Frontal cortex (tissue), 4 donors: ENCODE data around the gene PIGZ. TPM values are rescaled to one million over a fixed set of nuclear protein-coding genes. Genes with fewer than 3 reads are reported as not detected.
A peak's percentile ranks its signal among the peaks of the same experiment; 100 is the strongest.

Experiments used
- DNase-seq, 2 donors: peaks; one replicate each; pipeline ENCODE4 v3.0.0; 2012; ENCODE audit warnings: low spot score in 2 of 2
- FAIRE-seq: peaks from 2 replicates; lab custom pipeline; 2012; peaks lifted over from hg19 to GRCh38; lab: Jason Lieb, UNC
- total RNA-seq: library from RNA; depleted of rRNA; stranded (reverse); fragments of >200 nt; gene quantifications from one replicate; pipeline ENCODE4 v1.2.3, GENCODE V29; 2014
- donor health status: control.
- donor health status: control.
- donor health status: control.

Gene PIGZ
- total RNA-seq, 1 donor from 2014 or later = 2.9 TPM

DNA sequence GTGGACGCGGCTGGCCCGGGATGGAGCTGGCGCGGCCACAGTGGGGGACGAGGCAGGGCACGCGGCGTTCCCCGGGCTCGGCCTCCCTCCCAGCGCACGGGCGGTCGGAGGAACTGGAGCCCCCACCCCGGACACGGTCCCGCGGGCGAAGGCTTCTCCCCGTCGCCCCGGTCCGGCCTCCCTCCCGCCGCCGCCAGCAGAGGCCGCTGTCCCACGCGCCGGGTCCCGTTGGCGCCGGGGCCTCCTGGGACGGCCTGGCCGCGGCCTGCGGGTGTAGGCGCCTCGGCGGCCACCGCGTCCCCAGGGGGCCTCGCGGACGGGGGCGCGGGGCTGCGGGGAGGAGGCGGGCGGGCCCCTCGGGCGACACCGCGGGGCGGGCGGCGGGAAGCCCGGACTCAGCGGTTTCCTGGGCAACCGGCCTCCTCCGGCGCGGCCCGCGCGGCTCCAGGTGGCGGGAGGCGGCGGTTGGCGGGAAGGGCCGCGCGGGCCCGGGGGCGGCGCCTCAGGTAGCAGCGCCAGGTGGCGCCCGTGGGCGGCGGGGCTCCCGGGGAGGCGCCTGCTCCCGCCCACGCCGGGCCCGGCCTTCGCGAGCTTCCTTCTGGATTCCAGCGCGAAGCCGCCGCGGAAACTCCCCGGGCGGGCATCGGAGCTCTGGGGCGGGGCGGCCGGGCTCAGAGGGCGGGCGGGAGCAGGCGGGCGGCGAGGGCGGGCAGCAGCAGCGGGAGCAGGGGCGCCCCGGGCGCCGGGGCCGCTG is 34.2 kb upstream of the PIGZ start:
- DNase-seq (peak; percentile 95), FAIRE-seq (no peak)

DNA sequence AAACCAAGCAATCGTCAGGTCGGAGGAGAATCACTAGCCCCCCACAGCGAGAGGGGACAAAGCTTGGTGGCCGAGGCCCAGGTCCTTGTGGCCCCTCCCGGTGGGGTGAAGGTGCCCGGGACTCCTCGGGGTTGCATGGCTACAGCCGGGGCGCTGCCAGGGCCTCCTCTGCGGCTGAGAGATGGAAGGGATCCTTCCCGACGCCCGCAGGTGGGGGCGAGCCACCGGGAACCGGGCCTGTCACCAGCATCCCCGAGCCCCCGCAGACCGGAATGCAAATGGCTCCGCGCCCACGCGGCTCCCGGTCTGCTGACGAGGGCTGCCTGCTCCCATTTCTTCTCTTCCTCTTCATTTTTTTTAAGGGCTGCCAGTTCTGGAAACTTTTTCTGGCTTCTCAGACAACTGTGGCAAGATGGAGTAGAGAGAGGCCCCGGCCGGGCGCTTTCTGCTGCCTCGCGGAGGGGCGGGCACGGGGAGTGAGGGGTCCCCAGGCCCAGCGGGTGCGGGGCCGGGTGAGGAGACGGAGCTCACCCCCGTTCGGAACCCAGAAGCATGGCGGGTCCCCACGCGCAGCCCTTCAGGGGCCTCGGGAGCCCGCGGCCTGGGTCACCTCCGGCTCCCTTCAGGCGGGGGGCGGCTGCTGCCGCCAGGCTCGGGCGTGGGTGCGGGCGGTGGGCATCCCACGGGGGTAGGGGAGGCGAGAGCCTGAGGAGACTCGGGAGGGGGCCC is 33.5 kb upstream of the PIGZ start:
- peak; percentile 53 to 69 for DNase-seq
- FAIRE-seq = no peak

DNA sequence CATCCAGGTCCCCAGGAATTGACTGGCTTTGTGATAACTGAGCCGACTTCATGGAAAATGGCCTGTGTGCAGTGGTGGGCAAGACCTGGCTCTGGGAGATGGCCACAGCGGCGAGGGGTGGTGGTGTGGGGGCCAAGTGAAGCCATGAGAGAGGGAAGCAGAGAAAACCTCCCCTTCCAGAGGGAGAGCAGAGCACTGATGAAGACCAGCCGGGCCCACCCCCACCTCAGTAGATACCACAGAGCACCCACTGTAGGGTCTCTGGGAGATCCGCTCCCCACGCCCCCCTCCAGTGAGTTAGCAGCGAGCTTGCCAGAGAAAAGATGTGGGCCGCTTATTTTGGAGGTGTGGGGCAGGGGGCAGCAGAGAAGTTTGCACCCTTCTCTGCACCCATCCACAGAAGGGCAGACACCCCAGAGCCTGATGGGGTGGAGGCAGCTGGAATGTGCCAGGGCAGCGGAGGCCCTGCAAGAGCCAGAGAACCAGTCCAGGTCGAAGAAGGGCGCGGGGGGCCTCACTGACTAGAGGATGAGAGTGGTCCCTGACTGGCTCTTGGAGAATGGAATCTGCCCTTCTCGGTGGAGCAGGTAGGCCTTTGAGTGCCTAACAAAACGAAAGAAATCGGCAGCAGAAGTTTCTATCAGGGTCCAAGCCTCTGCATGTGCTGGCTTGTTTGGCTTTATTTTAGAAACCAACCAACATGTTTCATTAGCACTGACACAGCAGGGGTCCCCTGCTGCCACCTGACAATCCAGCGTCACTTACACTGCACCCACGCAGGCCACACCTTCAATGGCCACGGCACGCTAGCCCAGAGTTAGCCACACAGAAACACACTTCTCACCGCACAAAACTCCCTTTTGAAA is 32.7 kb upstream of the PIGZ start:
- FAIRE-seq = no peak
- DNase-seq = no peak

- FAIRE-seq = no peak
- no peak for DNase-seq
Measured at GRCh38 chr3:197000211-197000610, 31.6 kb upstream of the PIGZ start.

GRCh38 chr3:196998966-196999760 is 30.5 kb upstream of the PIGZ start:
- DNase-seq (no peak), FAIRE-seq (no peak)

DNA sequence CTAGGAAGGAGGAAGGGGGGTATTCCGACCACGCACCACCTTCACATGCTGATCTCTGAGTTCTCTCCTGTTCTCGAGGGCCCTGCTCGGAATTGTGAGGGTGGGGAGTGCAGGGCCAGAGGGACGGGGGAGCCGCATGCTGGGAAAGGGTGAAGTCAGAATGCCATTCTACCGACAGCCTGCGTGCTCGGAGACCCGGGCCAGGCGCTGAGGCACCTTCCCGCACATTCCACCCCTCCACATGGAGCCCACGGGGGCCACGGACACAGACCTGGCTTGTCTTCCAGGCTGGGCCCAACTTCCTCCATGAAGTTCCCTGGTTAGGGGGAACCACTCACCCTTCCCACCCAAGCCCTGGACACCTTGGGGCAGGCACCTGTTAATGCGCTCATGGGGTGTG is 28.7 kb upstream of the PIGZ start:
- DNase-seq (no peak), FAIRE-seq (no peak)

- DNase-seq = no peak
- no peak for FAIRE-seq
Measured at GRCh38 chr3:196996454-196997265, 28.0 kb upstream of the PIGZ start.

DNA sequence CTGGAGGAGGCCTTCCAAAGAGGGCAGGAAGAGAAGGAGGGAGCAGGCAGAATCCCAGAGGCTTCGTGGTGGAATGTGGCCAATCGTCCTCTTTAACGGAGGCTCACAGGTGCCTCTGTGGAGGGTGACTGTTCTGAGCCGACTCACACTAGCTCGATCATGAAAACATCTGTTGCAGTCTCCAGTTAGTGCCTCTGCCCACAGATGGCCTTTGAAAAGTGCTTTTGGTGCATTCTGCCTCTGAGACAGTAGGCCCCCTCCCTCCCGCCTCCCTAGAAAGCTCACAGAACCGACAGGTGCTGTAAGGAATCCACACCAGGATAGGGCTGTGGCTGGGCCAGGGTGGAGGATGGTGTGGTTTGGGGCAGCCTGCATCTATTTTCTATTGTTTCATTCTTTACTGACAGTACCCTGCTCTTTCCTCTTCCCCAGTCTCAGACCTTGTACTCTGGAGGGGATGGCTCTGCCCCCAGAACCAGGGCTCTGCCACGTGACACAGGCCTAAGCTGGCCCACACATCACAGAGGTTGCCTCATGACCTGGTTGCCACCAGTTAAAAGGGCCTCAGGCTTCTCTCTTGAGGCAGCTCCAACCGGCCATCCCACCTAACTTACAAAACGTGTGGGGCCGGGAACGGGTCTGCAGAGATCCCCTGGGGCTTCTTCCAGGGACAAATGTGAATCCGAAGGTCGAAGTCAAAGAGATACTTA is 27.2 kb upstream of the PIGZ start:
- FAIRE-seq (no peak), DNase-seq (no peak)

DNA sequence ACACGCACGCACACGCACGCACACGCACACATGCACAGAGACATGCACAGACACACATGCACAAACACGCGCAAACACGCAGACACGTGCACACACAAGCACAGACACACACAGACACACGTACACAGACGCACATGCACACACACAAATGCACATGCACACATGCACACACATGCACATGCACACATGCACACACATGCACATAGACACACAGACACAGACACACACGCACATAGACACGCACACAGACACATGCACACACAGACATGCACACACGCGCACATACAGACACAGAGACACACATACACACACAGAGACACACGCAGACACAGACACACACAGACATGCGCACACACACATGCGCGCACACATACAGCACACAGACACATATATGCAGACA is 26.4 kb upstream of the PIGZ start:
- DNase-seq (no peak), FAIRE-seq (no peak)

DNA sequence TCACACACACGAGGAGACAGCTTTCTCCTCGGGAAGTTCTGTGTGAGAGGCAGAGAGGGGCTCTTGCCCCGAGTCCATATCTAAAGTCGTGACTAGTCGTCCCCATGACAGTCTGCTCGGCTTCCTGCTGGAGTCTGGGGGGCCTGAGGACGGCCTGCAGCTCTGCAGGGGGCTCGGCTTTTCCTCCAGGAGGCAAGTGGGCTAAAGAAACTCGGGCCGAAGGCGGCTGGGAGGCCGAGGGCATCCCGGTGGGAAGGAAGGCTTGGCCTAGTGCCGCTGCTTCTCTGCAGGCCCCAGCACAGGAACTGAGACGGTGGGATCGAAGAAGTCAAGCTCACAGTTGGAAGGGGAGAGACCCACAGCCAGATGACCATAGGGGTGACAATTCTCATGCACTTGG is 25.4 kb upstream of the PIGZ start:
- DNase-seq = no peak
- FAIRE-seq = no peak

- DNase-seq (no peak), FAIRE-seq (no peak)
Measured at GRCh38 chr3:196992461-196993065, 23.9 kb upstream of the PIGZ start.

GRCh38 chr3:196991581-196992460 is 23.2 kb upstream of the PIGZ start:
- FAIRE-seq (no peak), DNase-seq (no peak)

- FAIRE-seq (no peak), DNase-seq (no peak)
Measured at GRCh38 chr3:196990601-196991007, 22.0 kb upstream of the PIGZ start.

DNA sequence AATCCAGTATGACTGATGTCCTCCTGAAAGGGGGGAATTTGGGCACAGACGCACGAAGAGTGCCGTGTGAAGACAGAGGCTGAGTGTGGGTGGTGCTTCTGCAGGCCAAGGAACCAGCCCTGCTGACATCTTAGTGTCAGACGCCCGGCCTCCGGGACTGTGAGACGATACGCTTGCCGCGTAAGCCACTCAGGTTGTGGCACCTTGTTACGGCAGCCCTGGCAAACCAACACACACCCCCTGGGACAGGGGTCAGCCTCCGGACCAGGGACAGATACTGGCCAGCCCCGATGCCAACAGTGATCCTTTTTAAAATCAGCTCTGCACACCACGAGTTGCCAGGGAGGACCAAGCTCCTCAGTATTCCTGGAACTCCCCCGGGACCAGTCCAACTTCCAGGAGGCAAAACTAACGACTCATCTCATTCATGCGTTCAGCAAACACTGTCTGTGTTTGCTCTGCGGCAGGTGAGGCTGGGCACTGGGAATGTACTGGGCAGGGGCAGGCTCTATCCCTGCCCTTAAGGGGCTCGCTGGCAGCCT is 21.2 kb upstream of the PIGZ start:
- no peak for DNase-seq
- FAIRE-seq = no peak

- no peak for DNase-seq
- no peak for FAIRE-seq
Measured at GRCh38 chr3:196988241-196989029, 19.8 kb upstream of the PIGZ start.

DNA sequence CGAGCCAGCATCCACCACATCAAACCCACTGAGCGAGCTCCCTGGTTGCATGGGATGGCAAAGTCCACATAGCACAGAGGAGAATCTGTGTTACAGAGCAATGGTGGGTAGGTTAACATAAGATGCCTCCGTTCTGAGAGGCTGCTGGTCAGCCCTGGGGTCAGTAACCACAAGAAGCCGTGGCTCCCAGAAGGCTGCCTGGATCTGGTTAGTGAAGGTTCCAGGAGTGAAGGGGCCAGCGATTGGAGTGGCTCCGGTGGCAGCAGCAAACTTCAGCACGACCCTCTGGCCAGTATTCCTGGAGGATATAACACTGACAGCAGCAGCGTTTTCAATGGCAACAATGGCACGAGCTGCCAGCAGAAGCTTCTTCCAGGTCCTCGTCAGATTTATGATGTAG is 18.4 kb upstream of the PIGZ start:
- no peak for DNase-seq
- FAIRE-seq = no peak
